T-helper 2 cell (primary cell): Measurements from ENCODE around the gene APOL6.
"Not testable (repeated sequence)": the region's sequence is repeated elsewhere in the genome, so short reads cannot be mapped to it uniquely, and the experiment has no call there.

Experiments used
- DNase-seq, 5 experiments: peaks; one replicate each; pipeline versions ENCODE4 v3.0.0 to v3.0.0-alpha.2; 2012 to 2022

The APOL6 gene

GRCh38 chr22:35638001-35638400 is 10.2 kb upstream of the APOL6 start:
- no peak for DNase-seq

GRCh38 chr22:35638410-35638809 is 9.8 kb upstream of the APOL6 start:
- no peak for DNase-seq

GRCh38 chr22:35641494-35642120 is 6.6 kb upstream of the APOL6 start:
- DNase-seq: no peak

- no peak for DNase-seq
These were observed 5.9 kb upstream of the APOL6 start for GRCh38 chr22:35642305-35642741.

GRCh38 chr22:35643991-35644390 is 4.3 kb upstream of the APOL6 start:
- no peak for DNase-seq

- no peak for DNase-seq
These were observed 2.6 kb upstream of the APOL6 start for GRCh38 chr22:35645646-35646045.

GRCh38 chr22:35649026-35649553 is 844 bp downstream of the APOL6 start:
- peak in 1 of 5 experiments; percentile 55 for DNase-seq

- DNase-seq: no peak
These were observed 1.5 kb downstream of the APOL6 start for GRCh38 chr22:35649636-35650250.

GRCh38 chr22:35651085-35651484 is 2.8 kb downstream of the APOL6 start:
- DNase-seq: no peak

- no peak for DNase-seq
These were observed 5.6 kb downstream of the APOL6 start for GRCh38 chr22:35653824-35654223.

GRCh38 chr22:35656284-35656752 is 8.1 kb downstream of the APOL6 start:
- DNase-seq: no peak

GRCh38 chr22:35657571-35658312 is 9.5 kb downstream of the APOL6 start:
- no peak for DNase-seq

GRCh38 chr22:35660291-35661127 is 12.3 kb downstream of the APOL6 start:
- DNase-seq: peak in 4 of 5 experiments; percentile 39 to 92 (median 66)

GRCh38 chr22:35661464-35661863 is 13.2 kb downstream of the APOL6 start:
- peak in 1 of 5 experiments; percentile 71 for DNase-seq

GRCh38 chr22:35662914-35663313 is 14.7 kb downstream of the APOL6 start:
- DNase-seq: no peak

GRCh38 chr22:35663371-35663770 is 15.1 kb downstream of the APOL6 start:
- DNase-seq: no peak

GRCh38 chr22:35664955-35665587 is 16.8 kb downstream of the APOL6 start:
- no peak for DNase-seq

- not testable (repeated sequence) for DNase-seq
These were observed 18.5 kb downstream of the APOL6 start for GRCh38 chr22:35666699-35667098.

- DNase-seq: no peak
These were observed 26.1 kb downstream of the APOL6 start for GRCh38 chr22:35674335-35674734.

GRCh38 chr22:35676065-35676464 is 27.8 kb downstream of the APOL6 start:
- not testable (repeated sequence) for DNase-seq

GRCh38 chr22:35677460-35678187 is 29.4 kb downstream of the APOL6 start:
- no peak for DNase-seq
